ENCODE measurements around the gene CBFB. TPM values are rescaled to one million over a fixed set of nuclear protein-coding genes. Genes with fewer than 3 reads are reported as not detected.

The CBFB gene
- total and polyA plus RNA-seq, 9 of the 15 experiments (the other 6 are each of a cell fraction or from before 2014, with no cell fraction given), result 22.0 to 112 (median 66.5) TPM

DNA sequence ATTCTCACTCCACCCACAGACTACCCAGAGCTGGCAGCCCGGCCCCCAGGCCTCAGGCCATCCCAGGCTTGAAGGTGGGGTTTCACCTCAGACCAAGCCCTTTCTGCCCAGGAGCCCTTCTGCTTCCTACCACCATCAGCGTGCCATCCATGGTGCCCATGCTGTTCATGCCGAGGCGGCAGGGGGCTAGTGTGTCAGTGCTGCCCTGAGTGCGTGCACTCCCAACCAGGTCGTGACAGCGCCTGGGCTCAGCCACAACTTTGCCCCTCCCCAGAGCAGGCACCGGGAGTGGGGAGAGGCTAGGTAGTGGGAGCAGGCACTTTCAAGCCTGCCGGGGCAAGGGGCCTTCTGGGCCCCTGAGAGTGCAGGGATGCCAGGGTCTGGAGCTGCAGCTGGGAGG, 113.4 kb downstream of the CBFB start:
- no peak for FAIRE-seq
- ChIA-PET CTCF (ENCODE audit: low intra/inter-chr PET ratio) (no interaction called here), POLR2A (interaction anchor here (0.6 kb wide), 1 partner anchor 9 kb away, joined by 6 read pairs; no protein-coding TSS in a partner anchor)
- DNase-seq (ENCODE audit: extremely low read depth in 1 of 4, low spot score in 3 of 4), result no peak
- intact Hi-C loops (cut with micrococcal nuclease), result no loop called here
- H3K27ac ChIP-seq (ENCODE audit: extremely low read depth, low read depth, low read length), result no peak overlapping the region
- TF ChIP-seq SIX5 (IDR thresholded peaks at IDR 0.05; ENCODE audit: borderline replicate concordance in 1 of 2, insufficient read depth in 1 of 2, low read depth in 1 of 2, low read length in 2 of 2) (no peak), POLR2G (IDR thresholded peaks at IDR 0.05; ENCODE audit: low read depth, low read length) (peak; percentile 39)
- 92% methylated on average over 9 of the region's 9 CpGs for WGBS (ENCODE audit: insufficient coverage, low coverage, missing lambda C conversion rate)
- no peak overlapping the region for H3K4me2 ChIP-seq (ENCODE audit: insufficient read depth, low read length)
- no peak for ATAC-seq
- H3K4me1 ChIP-seq (replicated peaks in 1 of 2; ENCODE audit: control insufficient read depth in 2 of 2, insufficient read depth in 2 of 2, low read length in 2 of 2), result no peaks in the 10 kb centered on the region
- H3K27me3 ChIP-seq (ENCODE audit: control insufficient read depth in 2 of 2, insufficient read depth in 2 of 2, low read length in 2 of 2), result no peaks in the 10 kb centered on the region
- H4K20me1 ChIP-seq (replicated peaks; ENCODE audit: control insufficient read depth, insufficient read depth, low read length), result no peaks in the 10 kb centered on the region
- no peaks in the 10 kb centered on the region for H3K79me2 ChIP-seq (ENCODE audit: control insufficient read depth, insufficient read depth, low read length)
- no peak overlapping the region for H3K4me3 ChIP-seq
- no peaks in the 10 kb centered on the region for H3K9me1 ChIP-seq (ENCODE audit: control insufficient read depth, insufficient read depth, low read length)
- H3K36me3 ChIP-seq (ENCODE audit: control insufficient read depth, insufficient read depth, low read length), result peaks cover 97% of the 10 kb centered on the region
- no peak overlapping the region for H3K9ac ChIP-seq (ENCODE audit: insufficient read depth in 1 of 2, low read depth in 2 of 2, low read length in 2 of 2)
- no peaks in the 10 kb centered on the region for H3K9me3 ChIP-seq (replicated peaks; ENCODE audit: control insufficient read depth, insufficient read depth, low read depth, low read length)
- BruUV-seq (replicated peaks), result no TSS peak
- in situ Hi-C loops (cut with MboI), result no loop called here
- H2AFZ ChIP-seq (ENCODE audit: low read depth, low read length), result no peak overlapping the region

DNA sequence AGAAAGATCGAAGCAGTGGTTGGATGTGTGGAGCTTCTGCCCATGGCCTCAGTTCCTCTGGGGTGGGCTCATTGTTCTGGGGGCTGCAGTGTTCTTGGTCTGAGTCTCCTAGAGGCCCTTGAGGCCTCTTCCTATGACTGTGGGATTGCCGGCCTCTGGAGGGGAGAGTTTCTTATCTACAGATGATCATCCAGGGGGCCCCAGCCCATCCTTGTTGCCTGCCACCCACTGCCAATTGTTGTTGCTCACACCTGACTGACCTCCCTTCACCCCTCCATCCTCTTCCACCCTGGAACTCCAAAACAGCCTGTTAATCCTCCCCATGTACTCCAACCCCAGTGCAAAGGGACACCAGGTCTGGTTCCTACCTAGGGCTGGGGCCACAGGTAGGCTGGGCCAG, 116.0 kb downstream of the CBFB start:
- POLR2A ChIA-PET, result interaction anchor here (0.6 to 1.2 kb wide), 2 partner anchors 8 to 12 kb away, joined by 3 read pairs; no protein-coding TSS in a partner anchor
- no peaks in the 10 kb centered on the region for H3K79me2 ChIP-seq (ENCODE audit: control insufficient read depth, insufficient read depth, low read length)
- WGBS (ENCODE audit: insufficient coverage, low coverage, missing lambda C conversion rate), result 80% methylated on average over 2 of the region's 2 CpGs
- no TSS peak for BruUV-seq (replicated peaks)
- TF ChIP-seq YY1 (IDR thresholded peaks at IDR 0.05; ENCODE audit: borderline replicate concordance in 1 of 3, control insufficient read depth in 1 of 3, extremely low read depth in 1 of 3, insufficient read depth in 3 of 3, insufficient read length in 1 of 3, insufficient replicate concordance in 2 of 3, low read depth in 1 of 3, low read length in 2 of 3) (no peak), E2F3 (CRISPR knock-in tag; IDR thresholded peaks at IDR 0.05) (no peak), NBN (IDR thresholded peaks at IDR 0.05; ENCODE audit: low read depth) (no peak), CXXC5 (CRISPR knock-in tag; IDR thresholded peaks at IDR 0.05) (no peak), RFX1 (IDR thresholded peaks at IDR 0.05) (no peak), PRPF4 (IDR thresholded peaks at IDR 0.05; ENCODE audit: insufficient read depth, low read depth, low read length, poor library complexity, severe bottlenecking) (no peak), CCAR2 (IDR thresholded peaks at IDR 0.05; ENCODE audit: low read depth, low read length) (no peak), PURB (CRISPR knock-in tag; IDR thresholded peaks at IDR 0.05; ENCODE audit: low read depth) (no peak)
- no peak overlapping the region for H3K27ac ChIP-seq (ENCODE audit: extremely low read depth, low read depth, low read length)
- DNase-seq (ENCODE audit: extremely low read depth in 1 of 4, low spot score in 3 of 4) (no peak), FAIRE-seq (no peak), ATAC-seq (no peak)
- no peak overlapping the region for H3K4me3 ChIP-seq
- H4K20me1 ChIP-seq (replicated peaks; ENCODE audit: control insufficient read depth, insufficient read depth, low read length), result no peaks in the 10 kb centered on the region
- peaks cover 0 to 8% of the 10 kb centered on the region in 2 experiments; a peak in 1 of 5 replicates for H3K4me1 ChIP-seq (replicated peaks in 1 of 2; ENCODE audit: control insufficient read depth in 2 of 2, insufficient read depth in 2 of 2, low read length in 2 of 2)
- no peaks in the 10 kb centered on the region for H3K27me3 ChIP-seq (ENCODE audit: control insufficient read depth in 2 of 2, insufficient read depth in 2 of 2, low read length in 2 of 2)
- H3K4me2 ChIP-seq (ENCODE audit: insufficient read depth, low read length), result no peak overlapping the region
- H2AFZ ChIP-seq (ENCODE audit: low read depth, low read length), result no peak overlapping the region
- no peak overlapping the region for H3K9ac ChIP-seq (ENCODE audit: insufficient read depth in 1 of 2, low read depth in 2 of 2, low read length in 2 of 2)
- peaks cover 89% of the 10 kb centered on the region for H3K36me3 ChIP-seq (ENCODE audit: control insufficient read depth, insufficient read depth, low read length)
- intact Hi-C loops (cut with micrococcal nuclease), result no loop called here
- CTCF ChIA-PET (ENCODE audit: low intra/inter-chr PET ratio), result interaction anchor here (0.6 kb wide), 1 partner anchor 333 kb away, joined by 5 read pairs; no protein-coding TSS in a partner anchor
- in situ Hi-C loops (cut with MboI), result no loop called here
- no peaks in the 10 kb centered on the region for H3K9me1 ChIP-seq (ENCODE audit: control insufficient read depth, insufficient read depth, low read length)
- H3K9me3 ChIP-seq (replicated peaks; ENCODE audit: control insufficient read depth, insufficient read depth, low read depth, low read length), result no peaks in the 10 kb centered on the region
